K562 (cell line): Measurements from ENCODE around the gene PRDM11.

Experiments used
- SIRT6 ChIP-seq: IDR thresholded peaks from one replicate; pipeline ENCODE4 v1.6.1; 2012; ENCODE audit warnings: low read depth, mild to moderate bottlenecking, control low read depth, inconsistent platforms, low read length, moderate library complexity
- ZNF174 ChIP-seq: fragments of 250-450 bp; sonication (Bioruptor Pico); IDR thresholded peaks from 2 replicates; pipeline ENCODE4 v1.4.0; 2020; ENCODE audit warnings: mild to moderate bottlenecking

GRCh38 chr11:45239733-45240132 lies 93.3 kb downstream of the PRDM11 start:
- TF ChIP-seq ZNF174 (CRISPR knock-in tag), result no peak
- TF ChIP-seq SIRT6, result no peak
